Measurements from ENCODE around the gene FAM241B.

Gene FAM241B

GRCh38 chr10:69629897-69630650 is at the start of gene FAM241B:
TSS of gene FAM241B (plus strand) at chr10:69630247. CDS start at chr10:69631744, 1,497 bp downstream.
- peak; percentile 80 for DNase-seq

GRCh38 chr10:69580435-69580834 is 49.6 kb upstream of the FAM241B start:
- DNase-seq = no peak

- no peak for DNase-seq
Observed at GRCh38 chr10:69583106-69583505, 46.9 kb upstream of the FAM241B start.

GRCh38 chr10:69584624-69585023 is 45.4 kb upstream of the FAM241B start:
- DNase-seq = no peak

- no peak for DNase-seq
Observed at GRCh38 chr10:69588358-69588757, 41.7 kb upstream of the FAM241B start.

- DNase-seq = no peak
Observed at GRCh38 chr10:69600761-69601330, 29.2 kb upstream of the FAM241B start.

- DNase-seq = no peak
Observed at GRCh38 chr10:69609077-69609476, 21.0 kb upstream of the FAM241B start.

GRCh38 chr10:69612760-69613159 is 17.3 kb upstream of the FAM241B start:
- no peak for DNase-seq

- no peak for DNase-seq
Observed at GRCh38 chr10:69614130-69614529, 15.9 kb upstream of the FAM241B start.

- no peak for DNase-seq
Observed at GRCh38 chr10:69616358-69616757, 13.7 kb upstream of the FAM241B start.

GRCh38 chr10:69618746-69619145 is 11.3 kb upstream of the FAM241B start:
- no peak for DNase-seq

GRCh38 chr10:69619626-69620025 is 10.4 kb upstream of the FAM241B start:
- no peak for DNase-seq

- no peak for DNase-seq
Observed at GRCh38 chr10:69620625-69621024, 9.4 kb upstream of the FAM241B start.

GRCh38 chr10:69624245-69624786 is 5.7 kb upstream of the FAM241B start:
- no peak for DNase-seq

- DNase-seq = no peak
Observed at GRCh38 chr10:69626826-69627225, 3.2 kb upstream of the FAM241B start.

- DNase-seq = no peak
Observed at GRCh38 chr10:69628891-69629290, 1.2 kb upstream of the FAM241B start.

- no peak for DNase-seq
Observed at GRCh38 chr10:69629519-69629896, 539 bp upstream of the FAM241B start.

GRCh38 chr10:69630651-69631400 is 779 bp downstream of the FAM241B start:
- no peak for DNase-seq

GRCh38 chr10:69631566-69631965 is 1.5 kb downstream of the FAM241B start:
- DNase-seq = no peak

- no peak for DNase-seq
Observed at GRCh38 chr10:69632516-69633199, 2.6 kb downstream of the FAM241B start.

GRCh38 chr10:69633673-69634635 is 3.9 kb downstream of the FAM241B start:
- no peak for DNase-seq

All from activated T-cell treated with anti-CD3 and anti-CD28 coated beads, Interleukin-2, amount 50 U/mL, for 1 hour (primary cell).